NB4 (cell line): ENCODE results near the gene C6orf15.
A peak's percentile ranks its signal among the peaks of the same experiment; 100 is the strongest.

Experiments used
- DNase-seq: peaks from one replicate; pipeline ENCODE4 v3.0.0; 2010; ENCODE audit warnings: low read depth
- H3K4me3 ChIP-seq: one replicate; pipeline ENCODE4 v1.5.1; 2011; ENCODE audit warnings: mild to moderate bottlenecking, low read depth, low read length, moderate library complexity
- CTCF ChIP-seq: IDR thresholded peaks from one replicate; pipeline ENCODE4 v1.5.1; 2012; ENCODE audit warnings: low read depth, low read length
- MYC ChIP-seq: IDR thresholded peaks from 2 replicates; pipeline ENCODE4 v1.6.1; 2011; ENCODE audit warnings: low read depth, low read length
- POLR2A ChIP-seq: IDR thresholded peaks from 2 replicates; pipeline ENCODE4 v1.6.1; 2011; ENCODE audit warnings: mild to moderate bottlenecking; ENCODE audit not compliant: insufficient read length; ENCODE audit errors: extremely low read depth
- TF ChIP-seq, protein P1 (sequence below): IDR thresholded peaks from 2 replicates; pipeline ENCODE4 v1.6.1; 2011; ENCODE audit warnings: low read depth, low read length

The C6orf15 gene

GRCh38 chr6:31115941-31116560 lies 3.7 kb upstream of the C6orf15 start:
- no peak overlapping the region for H3K4me3 ChIP-seq
- DNase-seq, result no peak
- TF ChIP-seq, protein P1, sequence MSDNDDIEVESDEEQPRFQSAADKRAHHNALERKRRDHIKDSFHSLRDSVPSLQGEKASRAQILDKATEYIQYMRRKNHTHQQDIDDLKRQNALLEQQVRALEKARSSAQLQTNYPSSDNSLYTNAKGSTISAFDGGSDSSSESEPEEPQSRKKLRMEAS, result no peak
- TF ChIP-seq POLR2A (no peak), MYC (no peak), CTCF (no peak)

DNA sequence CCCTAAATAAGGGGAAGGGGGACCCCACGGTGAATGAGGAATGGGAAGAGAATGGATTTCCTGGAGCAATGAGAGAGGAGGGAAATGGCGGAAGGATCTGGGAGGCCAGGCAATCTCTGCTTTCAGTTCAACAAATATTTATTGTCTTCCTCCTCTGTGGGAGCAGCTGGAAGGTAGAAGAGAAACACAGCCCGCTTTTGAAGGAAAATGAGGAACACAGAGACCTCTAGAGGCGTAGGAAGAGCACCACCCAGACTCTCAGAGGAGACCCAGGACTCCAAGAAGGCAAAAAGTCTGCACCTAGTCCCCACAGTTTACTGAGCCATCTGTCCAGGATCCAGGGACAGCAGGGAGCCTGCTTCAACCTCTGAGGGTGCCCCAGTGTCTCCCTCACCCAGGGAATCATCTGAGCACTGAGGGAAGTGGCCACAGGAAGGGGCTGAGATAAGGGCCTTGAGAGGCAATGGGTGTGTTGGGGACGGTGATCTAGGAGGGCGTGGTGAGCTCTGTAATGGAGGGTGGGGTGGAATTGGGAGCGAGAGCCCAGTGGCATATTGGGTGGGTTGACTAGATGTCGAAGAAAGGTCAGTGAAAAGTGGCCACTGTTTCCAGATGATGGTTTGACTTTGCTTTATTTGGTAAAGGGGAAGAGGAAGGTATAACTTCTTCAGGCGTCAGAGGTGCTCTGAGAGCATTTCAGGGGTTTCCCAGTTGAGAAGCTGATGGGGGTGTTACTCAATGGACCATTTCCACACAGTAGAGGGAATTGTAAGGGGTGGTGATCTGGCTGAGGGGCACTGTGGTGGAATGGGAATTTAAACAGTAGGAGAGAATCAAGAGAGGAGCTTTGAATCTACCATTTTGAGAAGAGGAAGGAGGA lies 2.8 kb upstream of the C6orf15 start:
- H3K4me3 ChIP-seq, result no peak overlapping the region
- TF ChIP-seq CTCF, result peak; percentile 40
- TF ChIP-seq, protein P1, result no peak
- no peak for TF ChIP-seq MYC
- DNase-seq, result peak; percentile 23

DNA sequence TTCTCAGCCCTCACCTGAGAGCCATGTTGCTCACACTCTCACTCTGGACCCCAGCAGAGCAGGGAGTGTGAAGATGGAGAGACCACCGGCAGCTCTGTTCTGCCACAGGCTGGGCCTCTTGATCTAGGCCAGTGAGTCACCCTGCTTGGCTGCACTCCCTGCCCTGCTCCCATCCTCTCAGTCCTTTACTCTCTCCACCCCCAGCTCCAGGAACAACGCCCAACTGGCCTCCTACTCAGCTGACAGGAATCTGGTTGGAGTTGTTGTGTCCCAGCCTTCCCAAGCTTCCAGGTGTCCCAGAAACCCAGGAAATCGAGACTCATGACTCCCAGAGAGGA lies 2.1 kb upstream of the C6orf15 start, which contains the start of gene PSORS1C1:
TSS of gene PSORS1C1 (plus strand) at position 260 of the 338 bp plus-strand sequence. CDS start 14,833 bp downstream, outside the sequence.
- no peak for DNase-seq
- no peak within 1 kb of the TSS for H3K4me3 ChIP-seq
- TF ChIP-seq CTCF (no peak), MYC (no peak), POLR2A (no peak)
- TF ChIP-seq, protein P1, result no peak

GRCh38 chr6:31113861-31114540 lies 1.6 kb upstream of the C6orf15 start:
- no peak for DNase-seq
- TF ChIP-seq, protein P1, result no peak
- TF ChIP-seq MYC, result no peak
- no peak for TF ChIP-seq POLR2A
- no peak for TF ChIP-seq CTCF
- H3K4me3 ChIP-seq, result no peak overlapping the region

- no peak for TF ChIP-seq CTCF
- TF ChIP-seq, protein P1, result no peak
- no peak for TF ChIP-seq MYC
- TF ChIP-seq POLR2A, result no peak
- no peak for DNase-seq
- H3K4me3 ChIP-seq, result no peak overlapping the region
Measured at GRCh38 chr6:31111712-31112111, 663 bp downstream of the C6orf15 start.
